GM18526 (cell line): Measurements from ENCODE around the gene SLC41A3.

Experiments used
- POLR2A ChIP-seq: IDR thresholded peaks from 3 replicates; pipeline ENCODE4 v1.6.1; 2011; ENCODE audit not compliant: insufficient read length; ENCODE audit errors: extremely low read depth

SLC41A3 gene

DNA sequence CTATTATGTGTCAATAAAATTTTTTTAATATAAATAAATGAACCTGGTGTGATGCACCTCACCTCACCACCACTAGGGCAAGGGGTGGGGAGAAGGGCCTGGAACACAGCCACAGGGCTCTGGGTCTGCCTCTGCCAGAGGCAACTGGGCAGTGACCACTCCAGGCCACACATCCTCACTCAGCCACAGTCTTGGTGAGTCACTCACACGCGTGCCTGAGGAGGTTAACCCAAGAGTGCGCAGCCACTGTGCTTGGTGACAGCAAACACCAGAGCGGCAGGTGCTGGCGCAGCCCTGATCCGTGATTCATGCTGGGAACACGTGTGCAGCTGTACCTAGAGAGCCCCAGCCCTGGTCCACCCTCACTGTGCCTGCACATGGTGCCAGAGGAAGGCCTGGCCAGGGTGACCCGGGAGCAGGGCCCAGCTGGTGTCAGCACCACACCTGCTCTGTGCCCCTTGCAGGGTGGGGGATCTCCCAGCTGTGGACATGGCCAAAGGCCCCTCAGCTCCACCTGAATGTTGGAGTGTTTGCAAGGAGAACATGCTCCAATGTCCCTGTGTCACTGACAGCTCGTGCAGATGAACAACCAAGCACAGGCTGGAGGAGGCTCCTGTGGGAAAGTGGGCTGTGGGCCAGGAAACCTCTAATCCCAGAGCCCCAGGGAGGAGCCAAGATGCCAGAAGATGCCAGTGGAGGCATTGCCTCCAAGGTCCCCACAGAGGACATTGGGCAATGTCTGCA lies 2.1 kb downstream of the SLC41A3 start:
- no peak for TF ChIP-seq POLR2A

- no peak for TF ChIP-seq POLR2A
Observed at GRCh38 chr3:126080970-126081369, 3.0 kb downstream of the SLC41A3 start.

DNA sequence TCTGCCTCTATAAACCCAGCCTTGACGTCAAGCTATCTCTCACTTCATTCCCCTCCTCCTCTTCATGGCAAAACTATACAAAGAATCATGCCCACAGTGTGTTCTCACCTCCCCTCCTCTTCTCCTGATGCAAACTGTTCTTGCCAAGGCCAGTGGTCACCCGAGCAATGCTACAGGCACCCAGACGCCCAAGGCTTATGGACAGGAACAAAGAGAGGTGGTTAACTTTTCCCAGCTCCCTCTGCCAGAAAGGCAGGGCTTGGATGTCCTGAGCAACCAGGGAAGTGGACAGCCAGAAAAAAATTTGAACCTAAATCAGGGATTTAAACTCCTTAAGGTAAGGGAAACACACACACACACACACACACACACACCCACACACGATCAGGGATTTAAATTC lies 5.1 kb downstream of the SLC41A3 start:
- TF ChIP-seq POLR2A, result no peak

DNA sequence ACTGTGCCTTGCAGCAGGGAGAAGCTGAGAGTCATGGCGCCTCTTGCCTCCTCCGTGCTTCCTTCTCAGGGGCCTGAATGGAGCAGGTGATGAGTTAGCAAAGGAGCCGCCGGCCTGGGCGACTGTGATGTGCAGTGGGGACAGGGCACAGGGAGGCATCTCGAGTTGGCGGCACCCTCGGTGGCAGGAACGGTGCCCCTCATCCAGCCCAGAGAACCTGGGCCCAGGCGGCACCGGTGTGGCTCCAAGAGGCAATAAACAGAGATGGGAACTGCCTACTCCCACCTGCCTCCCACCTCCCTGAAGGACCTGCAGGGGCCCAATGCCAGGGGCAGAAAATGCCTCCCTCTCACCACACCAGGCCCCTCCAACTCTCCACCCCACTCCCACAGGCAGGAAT lies 6.2 kb downstream of the SLC41A3 start:
- TF ChIP-seq POLR2A, result no peak

DNA sequence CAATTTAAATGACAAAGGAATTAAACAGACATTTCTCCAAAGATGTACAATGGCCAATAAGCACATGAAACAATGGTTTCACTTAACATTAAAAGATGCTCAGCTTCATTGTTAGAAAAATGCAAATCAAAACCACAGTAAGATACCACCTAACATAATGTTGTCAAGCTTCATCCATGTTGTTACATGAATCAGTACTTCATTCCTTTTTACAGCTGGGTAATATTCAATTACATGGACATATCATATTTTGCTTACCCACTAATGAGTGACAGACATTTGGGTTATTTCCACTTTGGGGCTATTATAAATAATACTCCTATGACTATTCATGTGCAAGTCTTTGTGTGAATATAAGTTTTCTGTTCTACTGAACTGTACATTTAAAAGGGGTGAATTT lies 7.8 kb downstream of the SLC41A3 start:
- TF ChIP-seq POLR2A, result no peak

DNA sequence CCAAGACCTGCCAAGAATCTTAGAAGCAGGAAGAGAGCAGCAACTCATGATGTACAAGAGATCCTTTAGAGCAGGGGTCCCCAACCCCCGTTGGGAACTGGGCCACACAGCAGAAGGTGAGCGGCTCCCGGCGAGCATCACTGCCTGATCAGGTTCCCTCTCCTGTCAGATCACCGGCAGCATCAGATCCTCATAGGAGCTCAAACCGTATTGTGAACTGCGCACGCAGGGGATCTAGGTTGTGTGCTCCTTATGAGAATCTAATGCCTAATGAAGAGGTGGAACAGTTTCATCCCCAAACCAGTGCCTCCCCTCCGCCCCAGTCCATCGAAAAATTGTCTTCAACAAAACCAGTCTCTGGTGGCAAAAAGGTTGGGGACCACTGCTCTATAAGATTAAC lies 13.8 kb downstream of the SLC41A3 start:
- no peak for TF ChIP-seq POLR2A

GRCh38 chr3:126067959-126068358 lies 16.0 kb downstream of the SLC41A3 start:
- TF ChIP-seq POLR2A, result no peak

DNA sequence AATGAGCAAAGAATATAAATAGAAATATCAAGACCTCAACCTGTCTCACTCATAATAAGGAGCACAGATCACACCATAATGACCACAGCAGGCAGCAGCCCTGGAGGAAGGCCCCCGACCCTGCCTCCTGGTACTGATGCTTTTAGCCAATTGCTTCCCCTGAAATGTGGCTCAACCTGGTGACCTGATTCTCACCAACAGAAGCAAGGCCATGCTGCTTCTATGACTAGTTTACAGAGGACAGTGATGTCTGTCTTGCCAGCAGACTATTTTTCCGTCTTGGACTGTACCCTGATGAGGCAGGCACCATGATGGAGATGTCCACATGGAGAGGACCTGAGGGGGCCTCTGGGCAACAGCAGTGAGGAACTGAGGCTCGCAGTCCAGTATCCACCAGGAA lies 18.0 kb downstream of the SLC41A3 start:
- TF ChIP-seq POLR2A, result no peak

DNA sequence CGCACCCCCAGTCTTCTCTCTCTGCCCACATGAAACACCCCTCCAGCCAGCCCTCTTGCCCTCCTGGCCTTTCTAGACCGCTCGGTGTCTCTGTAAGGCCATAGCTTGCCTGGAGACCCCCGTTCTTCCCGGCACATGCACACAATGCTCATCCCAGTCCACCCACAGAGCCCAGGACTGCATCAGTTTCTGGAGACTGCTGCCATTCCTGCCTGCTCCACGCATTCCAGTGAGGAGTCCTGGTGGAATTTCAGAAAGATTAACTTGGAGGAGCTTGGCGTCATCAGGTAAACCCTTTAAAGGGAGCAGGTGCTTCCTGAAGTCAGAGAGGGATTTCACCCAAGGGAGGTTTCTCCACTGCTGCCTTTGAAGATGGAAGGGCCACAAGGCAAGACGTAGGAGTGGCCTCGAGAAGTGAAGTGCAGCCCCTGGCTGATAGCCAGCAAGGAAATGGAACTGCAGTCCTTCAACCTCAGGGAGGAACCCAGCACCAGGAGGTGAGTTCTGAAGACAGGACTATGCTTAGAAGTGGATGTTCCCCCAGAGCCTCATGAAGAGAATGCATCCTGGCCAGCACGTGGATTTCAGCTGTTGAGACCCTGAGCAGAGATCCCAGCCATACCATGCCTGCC lies 19.2 kb downstream of the SLC41A3 start:
- TF ChIP-seq POLR2A, result no peak

- no peak for TF ChIP-seq POLR2A
Observed at GRCh38 chr3:126063358-126063965, 20.5 kb downstream of the SLC41A3 start.

DNA sequence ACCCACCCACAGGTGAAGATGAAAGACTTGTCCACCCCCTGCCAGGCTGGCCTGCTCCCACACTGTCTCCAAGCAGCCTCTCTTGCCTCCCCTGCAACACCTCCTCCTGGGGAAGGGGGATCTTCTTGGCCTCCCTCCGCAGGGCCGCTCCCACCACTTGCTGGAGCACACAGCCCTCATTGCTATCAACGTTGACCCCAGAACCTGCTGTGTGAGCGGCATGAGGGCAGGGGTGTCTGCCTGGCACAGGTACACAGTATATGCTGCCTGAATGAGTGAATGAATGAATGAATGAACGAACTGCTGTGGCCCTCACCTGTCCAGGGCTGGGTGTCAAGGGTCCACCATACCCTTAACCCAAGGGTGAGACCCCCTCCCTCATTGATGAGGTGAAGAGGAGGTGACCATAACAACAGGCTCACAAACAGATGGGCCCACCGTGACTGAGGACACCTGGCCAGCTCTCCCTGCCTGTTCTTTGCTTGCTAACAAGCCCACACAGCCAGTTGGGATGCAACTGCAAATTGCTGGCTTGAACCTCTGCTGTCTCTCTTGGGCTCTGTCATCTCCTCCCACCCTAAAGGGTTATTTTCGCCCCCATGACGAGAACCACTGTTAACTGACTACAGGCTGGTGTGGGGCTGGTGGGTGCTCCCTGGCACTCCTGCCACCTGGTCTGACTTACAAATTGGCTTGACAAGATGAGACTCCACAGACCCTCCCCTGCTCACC lies 22.5 kb downstream of the SLC41A3 start:
- TF ChIP-seq POLR2A, result no peak

DNA sequence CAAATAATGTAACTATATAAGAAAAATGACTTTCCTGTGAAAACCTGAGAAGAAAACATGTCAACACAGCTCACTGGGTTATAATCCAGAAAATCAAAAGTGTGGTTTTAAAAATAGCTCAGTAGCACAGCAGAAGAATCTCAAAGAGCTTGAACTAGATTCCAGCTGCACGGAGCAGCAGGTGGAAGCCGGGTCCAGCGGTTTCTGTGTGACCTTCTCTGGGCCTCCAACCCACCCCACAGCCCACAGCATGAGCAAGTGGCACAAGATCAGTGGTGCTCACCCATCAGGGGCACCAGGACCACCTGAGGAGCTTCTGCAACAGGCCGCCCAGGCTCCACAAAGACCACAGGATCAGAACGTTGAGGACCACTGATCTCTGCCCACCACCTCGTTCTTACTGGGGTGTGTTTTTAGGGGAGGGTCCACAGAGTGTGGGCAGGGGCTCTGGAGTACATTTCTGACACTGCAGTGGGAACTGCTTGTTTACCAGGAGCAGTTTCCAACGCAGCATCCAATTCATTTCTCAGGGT lies 23.2 kb downstream of the SLC41A3 start:
- no peak for TF ChIP-seq POLR2A

GRCh38 chr3:126058666-126059065 lies 25.3 kb downstream of the SLC41A3 start:
- TF ChIP-seq POLR2A, result no peak

- no peak for TF ChIP-seq POLR2A
Observed at GRCh38 chr3:126057936-126058335, 26.0 kb downstream of the SLC41A3 start.

GRCh38 chr3:126057501-126057819 lies 26.5 kb downstream of the SLC41A3 start:
- no peak for TF ChIP-seq POLR2A

- TF ChIP-seq POLR2A, result no peak
Observed at GRCh38 chr3:126056681-126057500, 27.0 kb downstream of the SLC41A3 start.
